ENCODE measurements around the gene CFAP43. TPM values are rescaled to one million over a fixed set of nuclear protein-coding genes. Genes with fewer than 3 reads are reported as not detected.

The CFAP43 gene
- total and polyA plus RNA-seq, 10 of the 15 experiments (the other 5 are each of a cell fraction or from before 2014, with no cell fraction given): 0.06 to 0.14 (median 0.10) TPM; not detected in 5

DNA sequence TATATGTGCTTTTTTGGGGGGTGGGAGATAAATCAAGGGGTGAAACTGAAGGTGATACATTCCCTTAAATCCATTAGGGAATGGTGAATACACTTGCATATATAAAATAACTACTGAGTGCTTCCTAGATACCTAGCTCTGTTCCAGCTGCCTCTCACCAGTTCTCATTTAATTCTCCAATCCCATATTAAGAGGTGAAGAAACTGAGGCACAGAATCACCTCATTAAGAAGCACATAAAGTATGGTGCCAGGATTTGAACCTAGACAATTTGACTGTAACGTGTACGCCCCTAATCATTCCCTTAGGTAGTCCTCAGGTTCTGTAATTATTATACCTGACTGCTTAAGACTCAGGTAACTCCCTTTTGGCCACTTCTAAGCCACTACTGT, 111.7 kb downstream of the CFAP43 start (continued):
- TF ChIP-seq, protein P1, sequence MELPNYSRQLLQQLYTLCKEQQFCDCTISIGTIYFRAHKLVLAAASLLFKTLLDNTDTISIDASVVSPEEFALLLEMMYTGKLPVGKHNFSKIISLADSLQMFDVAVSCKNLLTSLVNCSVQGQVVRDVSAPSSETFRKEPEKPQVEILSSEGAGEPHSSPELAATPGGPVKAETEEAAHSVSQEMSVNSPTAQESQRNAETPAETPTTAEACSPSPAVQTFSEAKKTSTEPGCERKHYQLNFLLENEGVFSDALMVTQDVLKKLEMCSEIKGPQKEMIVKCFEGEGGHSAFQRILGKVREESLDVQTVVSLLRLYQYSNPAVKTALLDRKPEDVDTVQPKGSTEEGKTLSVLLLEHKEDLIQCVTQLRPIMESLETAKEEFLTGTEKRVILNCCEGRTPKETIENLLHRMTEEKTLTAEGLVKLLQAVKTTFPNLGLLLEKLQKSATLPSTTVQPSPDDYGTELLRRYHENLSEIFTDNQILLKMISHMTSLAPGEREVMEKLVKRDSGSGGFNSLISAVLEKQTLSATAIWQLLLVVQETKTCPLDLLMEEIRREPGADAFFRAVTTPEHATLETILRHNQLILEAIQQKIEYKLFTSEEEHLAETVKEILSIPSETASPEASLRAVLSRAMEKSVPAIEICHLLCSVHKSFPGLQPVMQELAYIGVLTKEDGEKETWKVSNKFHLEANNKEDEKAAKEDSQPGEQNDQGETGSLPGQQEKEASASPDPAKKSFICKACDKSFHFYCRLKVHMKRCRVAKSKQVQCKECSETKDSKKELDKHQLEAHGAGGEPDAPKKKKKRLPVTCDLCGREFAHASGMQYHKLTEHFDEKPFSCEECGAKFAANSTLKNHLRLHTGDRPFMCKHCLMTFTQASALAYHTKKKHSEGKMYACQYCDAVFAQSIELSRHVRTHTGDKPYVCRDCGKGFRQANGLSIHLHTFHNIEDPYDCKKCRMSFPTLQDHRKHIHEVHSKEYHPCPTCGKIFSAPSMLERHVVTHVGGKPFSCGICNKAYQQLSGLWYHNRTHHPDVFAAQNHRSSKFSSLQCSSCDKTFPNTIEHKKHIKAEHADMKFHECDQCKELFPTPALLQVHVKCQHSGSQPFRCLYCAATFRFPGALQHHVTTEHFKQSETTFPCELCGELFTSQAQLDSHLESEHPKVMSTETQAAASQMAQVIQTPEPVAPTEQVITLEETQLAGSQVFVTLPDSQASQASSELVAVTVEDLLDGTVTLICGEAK (IDR thresholded peaks at IDR 0.05; ENCODE audit: borderline replicate concordance): no peak
- peak in 1 of 2 experiments; percentile 60; a peak in 1 of 4 replicates for TF ChIP-seq CEBPB (IDR thresholded peaks at IDR 0.05; ENCODE audit: borderline replicate concordance in 1 of 2, low read depth in 2 of 2, low read length in 2 of 2)
- no peak for TF ChIP-seq FOS (IDR thresholded peaks at IDR 0.05; ENCODE audit: borderline replicate concordance, extremely low read depth, insufficient read length)

GRCh38 chr10:104119996-104120395, 112.2 kb downstream of the CFAP43 start:
- ChIA-PET POLR2A (interaction anchor here (1.0 to 4.3 kb wide), 3 partner anchors 10 to 198 kb away, joined by 3 to 36 read pairs (median 9); no protein-coding TSS in a partner anchor), CTCF (interaction anchor here (1.7 to 9.4 kb wide), 7 partner anchors 7 to 231 kb away, joined by 4 to 151 read pairs (median 40); no protein-coding TSS in a partner anchor), RAD21 (ENCODE audit: unreplicated experiment) (interaction anchor here (1.0 to 6.2 kb wide), 7 partner anchors 10 to 232 kb away, joined by 3 to 46 read pairs (median 9); no protein-coding TSS in a partner anchor), SMC1A (ENCODE audit: uncharacterized antibody, unreplicated experiment) (interaction anchor here (0.7 to 6.3 kb wide), 4 partner anchors 10 to 137 kb away, joined by 4 to 58 read pairs (median 14); no protein-coding TSS in a partner anchor)
- BruUV-seq (replicated peaks): no TSS peak
- intact Hi-C loops (cut with micrococcal nuclease; ENCODE audit: unreplicated experiment) (loop anchor here (5.0 to 10.0 kb wide), 5 partner anchors 138 to 425 kb away; partner anchors contain the start of genes CFAP58, GSTO2 and STN1), in situ Hi-C loops (cut with MboI) (loop anchor here (5.0 kb wide), 1 partner anchor 153 kb away; the partner anchor contains the start of gene SLK)
- no peaks in the 10 kb centered on the region for H4K20me1 ChIP-seq (ENCODE audit: control insufficient read depth, insufficient read depth)
- H3K9ac ChIP-seq (ENCODE audit: control insufficient read depth, insufficient read depth, low read length): no peak overlapping the region
- no peaks in the 10 kb centered on the region; a peak in 1 of 4 replicates for H3K27me3 ChIP-seq (replicated peaks in 1 of 2; ENCODE audit: control insufficient read depth in 2 of 2, insufficient read depth in 2 of 2, low read length in 1 of 2)
- no peak overlapping the region for H3K27ac ChIP-seq (ENCODE audit: control insufficient read depth, insufficient read depth)
- H3K4me3 ChIP-seq: no peak overlapping the region
- H3K4me2 ChIP-seq (ENCODE audit: control insufficient read depth, insufficient read depth): no peak overlapping the region
- 9% methylated on average over 3 of the region's 3 CpGs for WGBS (ENCODE audit: insufficient coverage, insufficient replicate concordance, low lambda C conversion rate, missing lambda C conversion rate)
- no peak for FAIRE-seq
- no peak for DNase-seq (ENCODE audit: low read depth, low spot score)
- H3K36me3 ChIP-seq (ENCODE audit: control insufficient read depth in 2 of 2, insufficient read depth in 2 of 2, low read length in 1 of 2): no peaks in the 10 kb centered on the region
- no peaks in the 10 kb centered on the region for H3K9me3 ChIP-seq (replicated peaks; ENCODE audit: control insufficient read depth, insufficient read depth, low read length)
- peak overlapping the region; percentile 95 for H2AFZ ChIP-seq (ENCODE audit: control insufficient read depth, low read depth, low read length)
- peaks cover 8% of the 10 kb centered on the region; the same call in 1 of the 2 replicates for H3K79me2 ChIP-seq (ENCODE audit: control insufficient read depth, insufficient read depth, low read length)
- no peak for ATAC-seq
- peaks cover 11% of the 10 kb centered on the region; the same call in 1 of the 2 replicates for H3K4me1 ChIP-seq (ENCODE audit: control insufficient read depth, insufficient read depth, low read length)
- no peak for TF ChIP-seq SUZ12 (IDR thresholded peaks at IDR 0.05; ENCODE audit: unreplicated experiment)
- TF ChIP-seq, protein P2, sequence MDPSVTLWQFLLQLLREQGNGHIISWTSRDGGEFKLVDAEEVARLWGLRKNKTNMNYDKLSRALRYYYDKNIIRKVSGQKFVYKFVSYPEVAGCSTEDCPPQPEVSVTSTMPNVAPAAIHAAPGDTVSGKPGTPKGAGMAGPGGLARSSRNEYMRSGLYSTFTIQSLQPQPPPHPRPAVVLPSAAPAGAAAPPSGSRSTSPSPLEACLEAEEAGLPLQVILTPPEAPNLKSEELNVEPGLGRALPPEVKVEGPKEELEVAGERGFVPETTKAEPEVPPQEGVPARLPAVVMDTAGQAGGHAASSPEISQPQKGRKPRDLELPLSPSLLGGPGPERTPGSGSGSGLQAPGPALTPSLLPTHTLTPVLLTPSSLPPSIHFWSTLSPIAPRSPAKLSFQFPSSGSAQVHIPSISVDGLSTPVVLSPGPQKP (IDR thresholded peaks at IDR 0.05; ENCODE audit: low read depth, low read length): no peak
- TF ChIP-seq RB1 (IDR thresholded peaks at IDR 0.05; ENCODE audit: borderline replicate concordance): no peak
- TF ChIP-seq SMARCA5 (IDR thresholded peaks at IDR 0.05): no peak
- TF ChIP-seq IRF5 (IDR thresholded peaks at IDR 0.05; ENCODE audit: borderline replicate concordance): no peak
- TF ChIP-seq RELB (IDR thresholded peaks at IDR 0.05; ENCODE audit: low read depth): no peak
- no peak for TF ChIP-seq RFX5 (IDR thresholded peaks at IDR 0.05; ENCODE audit: low read depth, low read length)
- TF ChIP-seq TBL1XR1 (IDR thresholded peaks at IDR 0.05; ENCODE audit: low read depth, low read length): no peak

Data from GM12878 (cell line).